Colon (tissue), 2 donors: Measurements from ENCODE around the gene SEPTIN11.

Experiments used
- FAIRE-seq: peaks from 2 replicates; lab custom pipeline; 2012; peaks lifted over from hg19 to GRCh38; lab: Jason Lieb, UNC
- donor health status: control.
- donor health status: control.

Gene SEPTIN11

GRCh38 chr4:76981644-76982043 is 32.1 kb downstream of the SEPTIN11 start:
- FAIRE-seq, result no peak

- no peak for FAIRE-seq
These were observed 33.4 kb downstream of the SEPTIN11 start for GRCh38 chr4:76982638-76983584.

DNA sequence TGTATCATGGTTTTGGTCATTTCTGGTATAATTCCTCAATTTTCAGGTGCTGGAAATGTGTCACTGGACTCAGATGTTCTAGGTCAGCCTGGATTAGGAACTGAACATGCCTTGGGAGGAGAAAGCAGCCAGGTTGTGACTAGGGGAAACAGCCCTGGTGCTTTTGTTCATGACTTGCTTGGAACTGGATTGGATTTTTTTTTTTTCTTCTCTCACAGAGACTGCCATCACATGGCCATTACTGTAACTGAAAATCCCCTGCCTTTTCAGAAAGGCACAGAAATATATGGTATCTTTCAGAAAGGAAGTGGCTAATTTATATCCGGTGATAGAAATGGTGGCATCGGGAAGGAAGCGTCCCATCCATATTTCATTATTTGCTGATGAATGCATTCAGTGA is 34.6 kb downstream of the SEPTIN11 start:
- FAIRE-seq, result no peak

GRCh38 chr4:76984788-76985211 is 35.2 kb downstream of the SEPTIN11 start:
- FAIRE-seq, result no peak

DNA sequence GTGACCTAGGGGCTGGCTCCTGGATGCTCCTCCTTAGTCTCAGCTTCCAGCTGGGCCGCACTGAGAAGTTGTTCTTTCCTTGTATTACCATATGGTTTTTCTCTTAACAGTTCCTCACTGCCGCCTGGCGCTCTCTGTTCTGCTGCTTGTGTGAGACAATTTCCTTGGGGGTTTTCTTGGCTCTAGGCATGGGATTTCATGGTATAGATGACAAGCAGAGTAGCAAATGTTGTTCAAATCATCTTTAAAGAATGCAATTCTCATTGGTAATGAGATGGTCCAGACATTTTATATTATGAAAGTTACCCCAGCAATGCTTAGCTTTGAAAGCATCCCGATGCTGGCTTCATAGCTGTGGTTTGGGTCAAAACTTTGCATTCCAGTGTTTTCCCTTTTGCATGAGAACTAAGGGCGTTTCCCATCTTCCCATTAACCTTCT is 37.6 kb downstream of the SEPTIN11 start:
- no peak for FAIRE-seq

DNA sequence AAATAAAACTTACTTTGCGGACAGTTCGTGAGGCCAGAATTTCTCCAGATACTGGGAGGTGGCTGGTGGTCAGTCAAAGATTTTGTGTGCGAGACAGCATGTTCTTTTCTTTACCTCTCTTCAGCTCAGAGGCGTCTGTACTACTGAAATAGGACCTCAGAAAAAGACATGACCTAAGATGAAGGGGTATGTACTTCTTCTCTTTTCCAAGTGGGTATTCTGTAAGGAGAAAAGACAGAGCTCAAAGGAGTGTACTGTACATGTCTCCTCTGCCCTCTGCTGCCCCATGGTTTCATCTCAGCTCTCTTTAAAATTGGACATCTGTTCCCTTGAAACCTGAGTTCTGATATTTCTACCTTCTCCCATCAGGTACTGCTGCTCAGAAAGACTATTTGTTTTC is 38.1 kb downstream of the SEPTIN11 start:
- no peak for FAIRE-seq

DNA sequence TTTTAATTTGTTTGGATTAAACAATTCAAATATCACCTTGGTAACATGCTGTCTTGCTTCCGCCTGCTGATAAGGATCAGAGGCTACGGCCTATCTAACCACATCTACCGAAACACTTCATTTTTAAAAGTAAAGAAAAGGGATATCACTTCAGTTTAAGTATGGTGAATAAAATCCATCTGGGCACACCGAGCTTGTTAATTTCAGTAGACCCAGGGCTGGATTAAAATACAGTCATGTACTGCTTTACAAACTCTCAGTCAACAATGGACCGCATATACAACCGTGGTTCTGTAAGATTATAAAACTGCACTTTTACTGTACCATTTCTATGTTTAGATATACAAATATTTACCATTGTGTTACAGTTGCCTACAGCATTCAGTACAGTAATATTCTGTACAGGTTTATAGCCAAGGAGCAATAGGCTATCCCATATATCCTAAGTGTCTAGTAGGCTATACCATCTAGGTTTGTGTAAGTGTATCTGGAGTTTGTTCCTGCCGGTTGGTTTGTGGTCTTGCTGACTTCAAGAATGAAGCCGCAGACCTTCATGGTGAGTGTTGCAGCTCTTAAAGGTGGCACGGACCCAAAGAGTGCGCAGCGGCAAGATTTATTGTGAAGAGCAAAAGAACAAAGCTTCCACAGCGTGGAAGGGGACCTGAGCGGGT is 40.0 kb downstream of the SEPTIN11 start:
- FAIRE-seq, result no peak

- no peak for FAIRE-seq
These were observed 40.9 kb downstream of the SEPTIN11 start for GRCh38 chr4:76990288-76991080.

DNA sequence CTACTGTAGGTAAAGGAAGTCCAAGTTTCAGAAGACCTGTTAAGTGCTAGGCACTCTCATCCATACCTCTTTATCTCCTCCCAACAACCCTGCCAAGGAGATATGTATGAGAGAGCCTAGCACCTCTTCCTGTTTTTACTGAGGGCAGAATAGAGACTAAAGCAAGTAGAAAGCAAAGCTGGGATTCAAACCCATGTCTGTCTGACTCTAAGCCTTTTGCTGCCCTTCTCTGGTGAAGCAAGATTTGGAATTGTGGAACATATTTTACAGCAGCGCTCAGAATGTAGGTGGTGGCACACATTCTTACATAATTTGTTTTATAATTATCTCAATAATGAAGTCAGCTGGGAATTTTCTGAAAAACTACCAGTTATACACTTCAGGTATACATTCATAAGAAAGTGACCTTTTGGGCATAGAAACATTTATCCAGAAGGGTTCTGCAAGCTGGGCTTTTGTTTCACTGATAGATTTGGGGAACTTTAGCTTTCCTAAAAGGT is 41.7 kb downstream of the SEPTIN11 start:
- no peak for FAIRE-seq

DNA sequence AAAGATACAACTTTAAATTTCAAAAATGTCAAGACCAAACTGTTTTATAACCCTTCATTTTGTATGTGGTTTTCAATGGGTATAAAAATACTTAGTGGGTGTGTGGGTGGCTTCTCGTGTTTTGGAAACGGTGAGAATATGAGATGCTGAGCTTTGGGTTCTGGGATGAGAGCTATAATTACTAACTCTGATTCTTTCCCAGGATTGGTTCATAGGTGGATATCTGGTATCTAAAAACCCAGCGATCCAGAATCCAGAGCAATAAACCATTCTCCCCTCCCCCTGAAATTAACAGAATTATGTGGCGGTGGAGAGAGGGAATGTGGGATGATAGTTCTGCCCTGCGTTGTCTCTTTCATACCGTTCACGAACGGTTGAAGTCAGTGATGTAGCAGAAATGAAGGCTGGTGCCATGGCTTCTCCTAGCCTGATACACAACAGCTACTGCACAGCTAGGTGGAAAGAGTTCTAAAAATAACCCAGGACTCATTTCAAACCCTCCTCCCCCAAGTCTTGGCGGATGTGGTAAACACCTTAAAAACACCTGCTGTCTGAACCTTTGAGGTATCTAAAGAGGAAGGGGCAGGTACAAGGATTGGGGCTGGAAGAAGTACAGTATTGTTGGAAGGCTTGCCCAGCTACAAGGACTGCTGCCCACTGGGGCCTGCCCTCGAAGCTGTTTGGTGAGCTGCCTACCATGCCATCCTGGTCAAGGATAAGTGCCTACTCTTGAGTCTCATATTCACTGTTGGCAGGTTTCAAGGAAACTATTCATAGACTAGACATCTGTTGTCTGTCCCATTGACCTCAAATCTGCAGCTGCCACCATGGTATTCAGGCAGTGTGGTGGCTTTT is 44.5 kb downstream of the SEPTIN11 start:
- FAIRE-seq, result no peak

DNA sequence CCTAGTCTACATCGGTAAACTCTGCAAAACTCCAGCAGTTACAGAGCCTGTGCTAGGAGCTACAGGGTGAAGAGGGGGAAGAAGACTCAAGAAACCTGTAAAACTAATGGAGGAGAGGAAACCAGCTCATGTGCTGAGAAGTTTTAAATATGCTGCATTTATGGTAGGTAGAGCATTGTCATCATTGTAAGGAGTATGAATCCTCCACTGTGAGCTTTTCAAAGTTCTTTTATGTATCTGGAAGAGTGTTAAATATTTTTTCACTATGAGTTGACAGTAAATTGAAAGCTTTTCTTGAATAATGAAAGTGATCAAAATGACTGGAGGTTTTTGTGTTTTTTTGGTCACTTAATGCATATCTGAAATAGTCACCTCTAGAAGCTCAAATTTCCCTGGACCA is 46.2 kb downstream of the SEPTIN11 start:
- no peak for FAIRE-seq

DNA sequence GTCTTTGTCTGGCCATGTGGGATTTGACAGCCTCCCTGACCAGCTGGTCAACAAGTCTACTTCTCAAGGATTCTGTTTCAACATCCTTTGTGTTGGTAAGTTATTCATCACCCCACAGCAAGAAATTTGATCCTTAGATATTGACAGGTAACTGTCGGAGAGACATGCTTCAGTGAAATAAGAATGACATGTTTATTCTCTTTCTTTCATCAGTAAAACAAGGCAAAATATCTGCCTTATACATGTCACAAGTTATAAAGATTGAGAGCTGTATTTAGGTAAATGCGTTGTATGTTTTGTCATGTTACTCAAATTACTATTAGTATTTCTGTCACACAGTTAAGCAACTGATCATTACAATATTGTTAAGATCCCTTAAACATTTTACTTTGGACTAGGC is 46.9 kb downstream of the SEPTIN11 start:
- FAIRE-seq, result no peak

DNA sequence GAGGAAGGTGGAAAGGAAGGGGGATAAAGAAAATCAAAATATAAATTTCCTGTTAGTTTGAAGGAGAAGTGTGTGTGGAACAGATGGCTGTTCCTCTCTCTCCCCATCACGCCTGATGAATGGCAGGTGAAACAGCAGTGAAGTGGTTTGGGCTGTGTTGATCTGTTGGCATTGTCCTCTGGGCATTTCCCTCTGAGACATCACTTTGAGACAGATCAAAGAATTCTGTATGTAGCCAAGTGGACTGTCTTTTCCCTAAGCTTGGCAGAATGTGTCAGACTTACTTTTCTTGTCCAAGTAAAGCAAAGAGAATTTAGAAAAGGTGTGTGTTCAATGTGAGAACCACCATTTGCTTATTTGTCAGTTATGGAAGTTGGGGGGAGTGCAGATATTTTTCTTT is 47.5 kb downstream of the SEPTIN11 start:
- no peak for FAIRE-seq

GRCh38 chr4:76997532-76997931 is 48.0 kb downstream of the SEPTIN11 start:
- FAIRE-seq, result no peak

- FAIRE-seq, result no peak
These were observed 48.8 kb downstream of the SEPTIN11 start for GRCh38 chr4:76998251-76998901.
